GM19452 (cell line): ENCODE measurements around the gene MRPS10.

Experiments used
- ATAC-seq: cut with Tn5 transposase; IDR thresholded peaks from one replicate; pipeline ENCODE4 v1.9.1; 2021; ENCODE audit not compliant: unreplicated experiment

The MRPS10 gene

GRCh38 chr6:42217519-42218367 is at the start of gene MRPS10:
TSS of gene MRPS10 (minus strand) at chr6:42217861. CDS start at chr6:42217849, 12 bp downstream.
- peak; percentile 92 for ATAC-seq

GRCh38 chr6:42266538-42266937 is 48.9 kb upstream of the MRPS10 start:
- no peak for ATAC-seq

GRCh38 chr6:42264852-42265390 is 47.3 kb upstream of the MRPS10 start:
- ATAC-seq, result no peak

- ATAC-seq, result no peak
Observed at GRCh38 chr6:42264162-42264851, 46.6 kb upstream of the MRPS10 start.

GRCh38 chr6:42263165-42263728 is 45.6 kb upstream of the MRPS10 start:
- no peak for ATAC-seq

GRCh38 chr6:42260972-42261371 is 43.3 kb upstream of the MRPS10 start:
- no peak for ATAC-seq

GRCh38 chr6:42260396-42260888 is 42.8 kb upstream of the MRPS10 start:
- ATAC-seq, result no peak

GRCh38 chr6:42259841-42260395 is 42.3 kb upstream of the MRPS10 start:
- no peak for ATAC-seq

GRCh38 chr6:42259286-42259685 is 41.6 kb upstream of the MRPS10 start:
- ATAC-seq, result no peak

GRCh38 chr6:42257614-42258013 is 40.0 kb upstream of the MRPS10 start:
- ATAC-seq, result no peak

- no peak for ATAC-seq
Observed at GRCh38 chr6:42257063-42257462, 39.4 kb upstream of the MRPS10 start.

GRCh38 chr6:42255050-42255449 is 37.4 kb upstream of the MRPS10 start:
- ATAC-seq, result no peak

GRCh38 chr6:42254505-42254904 is 36.8 kb upstream of the MRPS10 start:
- ATAC-seq, result no peak

GRCh38 chr6:42251911-42252637 is 34.4 kb upstream of the MRPS10 start:
- no peak for ATAC-seq

- ATAC-seq, result no peak
Observed at GRCh38 chr6:42251500-42251899, 33.8 kb upstream of the MRPS10 start.

GRCh38 chr6:42250274-42250931 is 32.7 kb upstream of the MRPS10 start:
- no peak for ATAC-seq

GRCh38 chr6:42249279-42249678 is 31.6 kb upstream of the MRPS10 start:
- ATAC-seq, result no peak

GRCh38 chr6:42243046-42243445 is 25.4 kb upstream of the MRPS10 start:
- no peak for ATAC-seq

- ATAC-seq, result no peak
Observed at GRCh38 chr6:42241915-42242314, 24.3 kb upstream of the MRPS10 start.
